VCaP (cell line): Measurements from ENCODE around the gene SECTM1.

ENCODE experiments used
- H3K27ac ChIP-seq: fragments of 450-650 bp; 2 replicates; pipeline ENCODE4 v1.5.1; 2017
- TF ChIP-seq, protein P1 (sequence below): fragments of 450-650 bp; conservative IDR thresholded peaks from 2 replicates; pipeline ENCODE4 v1.5.1; 2017; ENCODE audit warnings: mild to moderate bottlenecking, moderate library complexity

Gene SECTM1

GRCh38 chr17:82315703-82316358, 17.7 kb downstream of the SECTM1 start:
- no peak overlapping the region for H3K27ac ChIP-seq
- TF ChIP-seq, protein P1, sequence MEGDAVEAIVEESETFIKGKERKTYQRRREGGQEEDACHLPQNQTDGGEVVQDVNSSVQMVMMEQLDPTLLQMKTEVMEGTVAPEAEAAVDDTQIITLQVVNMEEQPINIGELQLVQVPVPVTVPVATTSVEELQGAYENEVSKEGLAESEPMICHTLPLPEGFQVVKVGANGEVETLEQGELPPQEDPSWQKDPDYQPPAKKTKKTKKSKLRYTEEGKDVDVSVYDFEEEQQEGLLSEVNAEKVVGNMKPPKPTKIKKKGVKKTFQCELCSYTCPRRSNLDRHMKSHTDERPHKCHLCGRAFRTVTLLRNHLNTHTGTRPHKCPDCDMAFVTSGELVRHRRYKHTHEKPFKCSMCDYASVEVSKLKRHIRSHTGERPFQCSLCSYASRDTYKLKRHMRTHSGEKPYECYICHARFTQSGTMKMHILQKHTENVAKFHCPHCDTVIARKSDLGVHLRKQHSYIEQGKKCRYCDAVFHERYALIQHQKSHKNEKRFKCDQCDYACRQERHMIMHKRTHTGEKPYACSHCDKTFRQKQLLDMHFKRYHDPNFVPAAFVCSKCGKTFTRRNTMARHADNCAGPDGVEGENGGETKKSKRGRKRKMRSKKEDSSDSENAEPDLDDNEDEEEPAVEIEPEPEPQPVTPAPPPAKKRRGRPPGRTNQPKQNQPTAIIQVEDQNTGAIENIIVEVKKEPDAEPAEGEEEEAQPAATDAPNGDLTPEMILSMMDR: no peak

DNA sequence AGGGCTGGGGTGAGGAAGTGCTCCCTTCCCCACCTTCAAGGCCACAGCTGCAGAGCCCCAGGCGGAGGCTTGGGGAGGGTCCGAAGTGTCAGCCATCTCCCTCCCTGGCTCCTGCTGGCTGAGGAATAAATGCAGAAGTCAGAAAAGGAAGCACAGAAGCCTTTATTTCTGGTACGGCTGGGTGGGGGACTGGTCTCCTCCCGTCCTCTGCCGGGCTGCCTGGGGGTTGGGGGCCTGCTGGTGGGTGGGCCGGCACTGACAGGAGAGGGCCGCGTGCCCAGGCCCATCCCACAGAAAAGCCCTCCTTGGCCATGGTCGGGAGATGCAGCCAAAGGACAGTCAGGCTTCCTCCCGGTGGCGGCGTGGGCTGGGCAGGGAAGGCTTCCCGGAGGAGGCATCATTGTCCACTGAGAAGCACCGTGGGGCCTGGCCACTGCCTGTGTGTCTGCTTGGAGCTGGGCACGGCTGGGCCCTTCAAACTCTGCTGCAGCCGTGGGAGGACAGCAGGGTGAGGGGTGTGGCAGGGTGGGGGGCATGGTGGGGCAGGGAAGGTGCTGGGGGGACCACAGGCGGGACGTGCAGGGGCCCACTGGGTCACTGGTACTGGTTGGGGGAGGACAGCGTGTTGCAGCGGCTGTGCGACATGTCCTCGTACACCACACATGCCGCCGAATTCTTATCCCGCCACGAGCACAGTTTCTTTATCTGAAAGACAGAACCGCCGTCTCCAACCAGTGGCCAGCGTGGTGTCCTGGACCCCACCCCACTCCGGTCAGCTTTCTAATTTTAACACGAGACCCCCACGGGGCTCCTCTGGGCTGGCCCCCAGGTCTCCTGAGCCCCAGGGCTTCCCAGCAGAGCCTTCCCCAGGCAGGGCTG, 18.6 kb downstream of the SECTM1 start:
- no peak overlapping the region for H3K27ac ChIP-seq
- TF ChIP-seq, protein P1: no peak

- TF ChIP-seq, protein P1: no peak
- H3K27ac ChIP-seq: no peak overlapping the region
Observed at GRCh38 chr17:82314012-82314726, 19.4 kb downstream of the SECTM1 start.

GRCh38 chr17:82313195-82314011, 20.2 kb downstream of the SECTM1 start:
- TF ChIP-seq, protein P1: no peak
- H3K27ac ChIP-seq: no peak overlapping the region

GRCh38 chr17:82311971-82312370, 21.6 kb downstream of the SECTM1 start:
- TF ChIP-seq, protein P1: no peak
- H3K27ac ChIP-seq: no peak overlapping the region

DNA sequence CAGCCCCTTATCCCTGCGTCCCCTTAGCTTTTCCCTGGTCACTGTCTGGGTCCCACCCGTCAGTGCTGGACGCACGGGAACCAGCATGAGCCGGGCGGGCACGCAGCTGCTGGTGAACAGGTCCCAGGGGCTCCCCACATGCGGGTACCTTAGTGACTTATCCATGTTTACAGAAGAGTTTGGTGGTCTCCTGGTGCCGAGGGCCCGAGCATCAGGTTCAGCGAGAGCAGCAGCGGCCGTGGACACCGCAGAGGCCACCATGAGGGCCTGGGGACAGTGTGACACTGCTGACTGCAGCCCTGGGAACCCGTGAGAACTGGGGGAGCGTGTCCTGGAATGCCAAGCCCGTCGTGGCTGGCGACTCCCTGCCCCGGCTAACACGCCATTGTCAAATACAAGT, 22.7 kb downstream of the SECTM1 start:
- H3K27ac ChIP-seq: no peak overlapping the region
- TF ChIP-seq, protein P1: no peak
